HG03045 (cell line): Measurements from ENCODE around the gene RS1.
A peak's percentile ranks its signal among the peaks of the same experiment; 100 is the strongest.

ENCODE experiments used
- ATAC-seq: cut with Tn5 transposase; IDR thresholded peaks from one replicate; pipeline ENCODE4 v1.9.1; 2021; ENCODE audit warnings: mild to moderate bottlenecking, moderate library complexity; ENCODE audit not compliant: unreplicated experiment

Gene RS1

GRCh38 chrX:18674417-18674787 is 2.5 kb upstream of the RS1 start:
- peak; percentile 37 for ATAC-seq

DNA sequence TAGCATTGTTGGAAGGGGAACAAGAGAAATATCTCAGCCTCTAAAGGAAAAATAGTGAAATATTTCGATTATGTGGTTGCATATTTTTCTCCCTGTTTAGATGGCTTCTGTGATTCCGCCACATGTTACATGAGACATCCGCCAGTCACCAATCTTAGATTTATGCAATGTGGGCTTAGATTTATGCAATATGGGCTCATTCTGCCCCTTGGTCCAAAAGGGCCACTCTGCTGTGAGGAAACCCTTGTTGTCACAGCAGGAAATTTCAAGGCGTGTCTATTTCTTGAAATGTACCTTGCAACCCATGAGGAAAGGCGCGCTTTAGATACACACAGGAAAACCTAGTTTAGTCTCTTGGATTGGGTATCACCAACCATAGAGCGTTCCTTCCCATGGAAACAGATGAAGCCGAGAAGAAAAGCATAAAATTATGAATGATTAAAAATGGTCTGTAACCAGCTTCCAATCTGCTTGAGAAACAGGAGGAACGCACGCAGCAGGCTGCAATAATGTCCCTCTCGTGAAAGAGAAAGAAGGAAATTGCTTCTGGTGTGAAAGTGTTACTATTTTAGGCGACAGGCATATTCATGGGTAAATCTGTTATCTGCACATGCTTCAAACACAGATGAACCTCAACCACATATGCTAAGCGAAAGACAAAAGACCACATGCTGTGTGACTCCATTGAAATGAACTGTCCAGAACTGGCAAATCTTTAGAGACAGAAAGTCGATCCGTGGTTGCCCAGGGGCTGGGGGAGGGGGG is 3.7 kb downstream of the RS1 start:
- ATAC-seq, result no peak

- no peak for ATAC-seq
Measured at GRCh38 chrX:18666614-18667013, 5.3 kb downstream of the RS1 start.

DNA sequence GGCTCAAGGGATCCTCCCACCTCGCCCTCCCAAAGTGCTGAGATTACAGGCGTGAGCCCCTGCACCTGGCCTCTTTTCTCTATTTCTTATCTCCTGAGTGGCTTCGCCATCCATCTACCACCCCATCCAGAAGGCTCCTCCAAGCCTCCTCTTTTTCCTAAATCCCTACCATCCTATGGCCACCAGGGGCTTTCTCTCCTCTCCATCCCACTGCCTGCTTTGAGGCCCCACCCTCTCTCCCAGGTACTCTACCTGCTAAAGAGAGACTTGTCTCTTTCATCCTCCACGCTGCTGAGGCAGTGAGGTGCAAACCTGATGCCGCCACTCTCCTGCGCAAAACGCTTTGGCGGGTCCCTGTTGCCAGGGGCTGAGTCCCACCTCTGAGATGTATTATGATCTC is 7.0 kb downstream of the RS1 start:
- ATAC-seq, result no peak

- no peak for ATAC-seq
Measured at GRCh38 chrX:18661273-18661672, 10.6 kb downstream of the RS1 start.

- ATAC-seq, result no peak
Measured at GRCh38 chrX:18654875-18655836, 16.8 kb downstream of the RS1 start.

DNA sequence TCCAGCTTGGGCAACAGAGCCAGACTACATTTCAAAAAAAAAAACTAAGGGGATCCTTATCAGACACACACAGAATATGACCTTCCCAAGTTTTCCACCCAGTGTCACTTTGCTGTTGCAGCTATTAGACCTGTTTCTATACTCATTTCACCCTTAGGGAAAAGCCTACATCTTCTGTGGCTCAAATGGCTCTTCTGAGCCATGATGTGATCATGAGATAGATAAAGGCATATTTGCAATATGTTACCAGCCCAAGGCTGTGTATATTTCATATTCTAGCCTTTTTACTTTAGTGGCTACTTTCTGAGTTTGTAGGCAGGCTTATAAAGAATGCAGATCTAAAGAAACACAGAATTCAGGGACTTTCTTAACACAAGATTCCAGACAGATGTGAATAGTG is 19.3 kb downstream of the RS1 start:
- no peak for ATAC-seq

DNA sequence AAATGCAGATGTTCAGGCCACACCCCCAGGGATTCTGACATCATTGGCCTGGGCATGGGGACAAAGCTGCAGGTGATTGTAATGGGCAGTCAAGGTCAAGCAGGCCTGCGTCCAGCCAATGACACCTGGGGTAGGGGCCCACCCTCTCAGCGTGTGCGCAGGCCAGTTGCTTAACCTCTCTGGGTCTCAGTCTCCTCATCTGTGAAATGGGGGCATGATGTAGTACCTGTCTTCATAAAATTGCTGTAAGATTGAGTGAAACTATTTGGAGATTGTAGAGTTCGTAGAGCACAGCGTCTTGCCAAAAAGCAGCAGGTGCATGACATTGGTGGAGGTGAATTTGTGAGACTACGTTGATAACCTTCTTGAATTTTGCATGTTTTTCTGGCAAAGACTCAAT is 21.2 kb downstream of the RS1 start:
- no peak for ATAC-seq

DNA sequence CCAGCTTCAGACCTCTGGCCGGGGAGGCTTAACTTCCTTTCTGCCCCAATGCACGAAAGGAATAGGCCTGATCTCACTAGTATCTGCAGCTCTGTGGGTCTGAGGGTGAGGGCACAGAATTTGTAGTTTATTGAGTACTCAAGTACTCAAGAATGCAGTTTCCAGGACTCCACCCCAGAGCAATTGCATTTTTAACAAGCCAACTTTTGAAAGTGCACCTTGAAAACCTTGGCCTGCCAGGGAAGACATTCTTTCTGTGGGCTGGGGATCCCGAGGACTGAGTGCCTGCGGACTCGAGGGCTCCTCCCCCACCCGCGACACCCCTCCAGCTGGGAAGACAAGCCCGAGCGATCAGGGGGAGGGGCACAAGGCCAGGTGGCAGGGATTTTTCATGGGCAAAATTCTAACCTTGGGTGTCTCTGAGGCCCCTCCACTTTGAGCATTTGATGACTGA is 22.4 kb downstream of the RS1 start:
- ATAC-seq, result no peak

- no peak for ATAC-seq
Measured at GRCh38 chrX:18647621-18648020, 24.3 kb downstream of the RS1 start.

DNA sequence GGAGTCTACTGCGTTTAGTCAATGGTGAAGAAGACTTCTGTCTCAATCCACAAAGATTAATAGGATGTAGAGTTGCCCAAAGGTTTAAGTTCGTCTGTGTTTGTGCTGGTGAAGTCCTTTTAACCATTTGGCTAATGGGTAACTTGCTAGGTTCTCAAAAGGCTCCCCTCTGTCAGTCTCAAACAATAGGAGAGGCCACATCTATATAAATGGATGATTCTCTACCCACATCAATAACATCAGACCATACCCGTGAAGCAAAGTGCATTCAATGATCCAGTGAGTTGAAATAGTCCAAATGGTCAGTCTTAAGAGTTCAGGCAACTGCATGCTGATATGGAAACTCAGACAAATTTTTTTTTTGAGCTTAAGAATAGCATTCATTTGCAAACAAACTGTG is 28.1 kb downstream of the RS1 start:
- no peak for ATAC-seq

DNA sequence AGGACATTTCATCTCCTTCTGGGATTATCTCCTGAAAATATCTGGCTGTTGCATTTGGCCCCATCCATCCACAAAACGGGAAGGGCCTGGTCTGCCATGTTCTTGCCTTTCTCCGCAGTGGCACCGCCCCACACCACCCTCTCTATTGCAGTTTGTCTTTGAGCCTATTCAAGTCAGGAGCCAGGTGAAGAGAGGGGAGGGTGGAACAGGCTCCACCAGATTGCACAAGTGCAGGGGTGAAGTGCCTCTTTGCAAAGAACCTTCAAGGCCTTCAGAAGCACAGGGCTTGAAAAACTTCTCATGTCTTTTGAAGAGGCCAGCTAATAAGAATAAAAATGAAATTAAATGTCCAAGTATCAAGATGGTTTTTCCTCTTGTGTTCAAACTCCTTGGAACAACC is 28.7 kb downstream of the RS1 start:
- ATAC-seq, result no peak

DNA sequence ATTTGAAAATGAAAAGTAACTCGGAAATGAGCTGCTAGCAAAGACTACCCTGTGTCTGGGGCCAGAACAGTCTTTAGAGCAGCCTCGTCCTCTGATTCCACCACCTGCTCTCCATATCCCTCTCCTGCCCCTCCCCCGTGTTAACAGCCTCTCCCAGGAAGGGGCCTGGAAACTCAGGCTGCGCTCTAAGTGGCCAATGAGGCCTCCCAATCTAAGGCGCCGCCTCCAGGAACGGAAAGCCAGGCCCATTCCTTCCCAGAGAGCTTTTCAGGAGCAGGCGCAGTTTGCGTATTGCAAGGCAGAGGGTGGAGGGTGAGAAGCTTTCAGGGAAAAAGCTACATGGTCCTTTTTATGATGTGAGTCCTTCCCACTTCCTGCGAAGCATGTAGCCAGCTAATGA is 31.2 kb downstream of the RS1 start:
- ATAC-seq, result no peak

- no peak for ATAC-seq
Measured at GRCh38 chrX:18639280-18639679, 32.6 kb downstream of the RS1 start.

- ATAC-seq, result no peak
Measured at GRCh38 chrX:18638398-18638797, 33.5 kb downstream of the RS1 start.

- ATAC-seq, result no peak
Measured at GRCh38 chrX:18630934-18631333, 41.0 kb downstream of the RS1 start.

- no peak for ATAC-seq
Measured at GRCh38 chrX:18624599-18624998, 47.3 kb downstream of the RS1 start.

DNA sequence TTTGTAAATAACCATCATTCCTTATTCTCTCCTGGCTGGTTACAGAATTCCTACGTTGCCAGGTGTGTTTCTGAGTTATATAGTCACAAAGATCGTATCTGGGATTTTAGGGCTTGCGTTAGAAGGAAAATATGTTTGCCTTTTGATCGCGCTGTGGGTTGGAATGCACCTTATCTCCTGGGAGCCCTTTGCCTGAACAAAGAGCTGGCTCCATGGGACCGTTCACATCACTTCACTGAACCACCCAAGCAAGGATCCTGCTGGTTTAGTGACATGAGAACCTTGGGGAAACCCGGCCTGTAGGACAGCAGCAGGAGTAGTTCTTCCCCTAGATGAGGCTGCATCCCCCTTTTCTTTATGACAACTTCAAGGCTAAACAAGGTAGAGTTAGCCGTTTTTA is 51.6 kb downstream of the RS1 start:
- no peak for ATAC-seq

GRCh38 chrX:18619288-18619687 is 52.6 kb downstream of the RS1 start:
- no peak for ATAC-seq

GRCh38 chrX:18617407-18617750 is 54.5 kb downstream of the RS1 start:
- ATAC-seq, result no peak

GRCh38 chrX:18616688-18617406 is 55.1 kb downstream of the RS1 start:
- no peak for ATAC-seq
